GM21529 (cell line): ENCODE results near the gene HMOX1.
"Not testable (repeated sequence)": the region's sequence is repeated elsewhere in the genome, so short reads cannot be mapped to it uniquely, and the experiment has no call there.

Experiments used
- ATAC-seq: cut with Tn5 transposase; IDR thresholded peaks from one replicate; pipeline ENCODE4 v1.9.1; 2021; ENCODE audit not compliant: unreplicated experiment

Gene HMOX1

DNA sequence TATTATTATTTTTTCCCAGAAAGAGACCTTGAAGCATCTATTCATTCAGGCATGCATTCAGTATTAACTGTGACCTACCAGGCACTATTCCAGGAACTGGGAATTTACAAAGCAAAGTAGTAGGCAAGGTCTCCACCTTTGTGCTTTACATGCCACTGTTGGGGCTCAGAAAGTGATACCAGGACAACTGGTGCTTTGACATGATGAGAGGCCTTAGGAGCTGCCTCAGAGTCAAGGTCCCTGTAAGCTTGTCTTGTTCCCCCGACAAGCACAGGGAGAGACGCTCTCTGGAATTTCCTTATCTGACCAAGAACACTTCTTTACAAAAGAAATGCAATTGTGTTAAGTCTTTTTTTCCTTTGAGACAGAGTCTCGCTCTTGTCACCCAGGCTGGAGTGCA, 2.3 kb upstream of the HMOX1 start:
- no peak for ATAC-seq

GRCh38 chr22:35379146-35379993, 1.5 kb upstream of the HMOX1 start:
- ATAC-seq: no peak

- ATAC-seq: no peak
Observed at GRCh38 chr22:35380013-35380412, 883 bp upstream of the HMOX1 start.

GRCh38 chr22:35381424-35382009, 621 bp downstream of the HMOX1 start:
- no peak for ATAC-seq

GRCh38 chr22:35383679-35384071, 2.8 kb downstream of the HMOX1 start:
- ATAC-seq: no peak

DNA sequence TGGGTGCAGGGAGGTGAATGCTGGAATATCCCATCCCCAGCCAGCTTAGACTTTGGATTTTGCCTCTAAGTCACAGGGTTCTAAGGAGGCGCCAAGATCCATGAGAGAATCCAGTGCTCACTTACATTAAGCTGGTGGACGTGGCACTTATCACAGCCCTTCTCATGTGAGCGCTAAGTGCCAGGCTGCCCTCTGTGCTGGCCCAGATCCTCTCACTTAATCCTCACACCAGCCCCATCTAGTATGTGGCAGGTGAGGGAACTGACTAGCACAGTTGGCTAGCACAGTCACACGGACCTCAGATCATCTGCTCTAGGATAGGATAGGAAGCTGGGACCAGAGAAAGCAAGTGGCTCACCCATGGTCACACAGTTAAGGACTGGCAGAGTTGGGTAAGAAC, 3.6 kb downstream of the HMOX1 start:
- no peak for ATAC-seq

DNA sequence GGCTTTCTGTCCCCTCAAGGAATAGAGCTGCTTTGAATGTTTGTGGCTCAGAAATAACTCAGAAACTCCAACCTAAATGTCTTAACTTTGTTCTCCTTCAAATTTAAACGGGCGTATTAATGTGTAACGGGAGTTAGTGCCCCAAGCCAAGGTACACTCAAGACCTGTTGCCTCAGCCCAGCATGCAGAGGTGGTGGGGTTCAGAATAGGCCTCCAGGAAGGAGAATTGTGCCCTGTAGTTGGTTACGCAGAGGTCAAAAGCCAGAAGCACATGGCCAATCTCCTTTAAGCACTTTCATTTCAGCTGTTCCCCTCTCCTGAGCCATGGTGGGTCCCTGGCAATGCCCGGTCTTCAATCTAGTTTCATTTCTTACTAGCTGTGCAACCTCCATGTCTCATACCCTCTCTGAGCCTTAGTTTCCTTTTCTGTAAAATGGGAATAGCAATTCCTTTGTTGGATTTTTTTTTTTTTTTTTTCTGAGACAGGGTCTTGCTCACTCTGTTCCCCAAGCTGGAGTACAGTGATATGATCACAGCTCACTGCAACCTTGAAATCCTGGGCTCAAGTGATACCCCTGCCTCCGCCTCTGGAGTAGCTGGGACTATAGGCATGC, 4.2 kb downstream of the HMOX1 start:
- no peak for ATAC-seq

GRCh38 chr22:35386670-35387288, 5.9 kb downstream of the HMOX1 start:
- no peak for ATAC-seq

GRCh38 chr22:35390933-35391332, 10.0 kb downstream of the HMOX1 start:
- ATAC-seq: no peak

- no peak for ATAC-seq
Observed at GRCh38 chr22:35392357-35392756, 11.5 kb downstream of the HMOX1 start.

DNA sequence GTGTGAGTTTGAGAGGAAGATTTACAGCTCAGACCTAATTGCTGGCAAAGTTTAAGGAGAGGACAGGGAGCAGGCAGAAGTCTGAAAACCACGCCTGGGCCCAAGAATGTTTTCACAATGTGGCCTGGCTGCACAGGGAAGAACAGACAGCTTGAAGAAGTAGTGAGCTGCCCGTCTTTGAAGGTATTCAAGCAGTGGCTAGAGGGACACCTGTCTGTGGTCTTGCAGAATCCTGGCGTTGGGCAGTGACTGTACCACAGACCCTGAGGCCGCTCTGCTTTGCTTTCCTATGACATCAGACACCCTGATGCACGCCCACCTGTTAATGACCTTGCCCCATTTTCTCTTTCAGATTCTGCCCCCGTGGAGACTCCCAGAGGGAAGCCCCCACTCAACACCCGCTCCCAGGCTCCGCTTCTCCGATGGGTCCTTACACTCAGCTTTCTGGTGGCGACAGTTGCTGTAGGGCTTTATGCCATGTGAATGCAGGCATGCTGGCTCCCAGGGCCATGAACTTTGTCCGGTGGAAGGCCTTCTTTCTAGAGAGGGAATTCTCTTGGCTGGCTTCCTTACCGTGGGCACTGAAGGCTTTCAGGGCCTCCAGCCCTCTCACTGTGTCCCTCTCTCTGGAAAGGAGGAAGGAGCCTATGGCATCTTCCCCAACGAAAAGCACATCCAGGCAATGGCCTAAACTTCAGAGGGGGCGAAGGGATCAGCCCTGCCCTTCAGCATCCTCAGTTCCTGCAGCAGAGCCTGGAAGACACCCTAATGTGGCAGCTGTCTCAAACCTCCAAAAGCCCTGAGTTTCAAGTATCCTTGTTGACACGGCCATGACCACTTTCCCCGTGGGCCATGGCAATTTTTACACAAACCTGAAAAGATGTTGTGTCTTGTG, 12.5 kb downstream of the HMOX1 start:
- ATAC-seq: no peak

GRCh38 chr22:35394011-35394312, 13.1 kb downstream of the HMOX1 start:
- ATAC-seq: no peak

- ATAC-seq: no peak
Observed at GRCh38 chr22:35394810-35395563, 14.1 kb downstream of the HMOX1 start.

DNA sequence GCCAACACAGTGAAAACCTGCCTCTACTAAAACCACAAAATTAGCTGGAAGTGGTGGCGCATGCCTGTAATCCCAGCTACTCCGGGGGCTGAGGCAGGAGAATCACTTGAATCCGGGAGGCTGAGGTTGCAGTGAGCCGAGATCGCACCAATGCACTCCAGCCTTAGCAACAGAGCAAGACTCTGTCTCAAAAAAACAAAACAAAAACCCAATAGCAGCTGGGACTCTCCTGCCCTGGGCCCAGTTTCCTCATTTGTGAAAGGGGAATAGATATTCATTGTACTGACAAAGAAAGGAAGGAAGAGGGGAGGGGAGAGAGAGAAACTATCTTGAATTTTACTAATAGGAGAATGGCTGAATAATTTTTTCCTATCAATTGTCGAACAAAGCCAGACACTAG, 15.7 kb downstream of the HMOX1 start:
- not testable (repeated sequence) for ATAC-seq

GRCh38 chr22:35397095-35397904, 16.4 kb downstream of the HMOX1 start:
- ATAC-seq: no peak

DNA sequence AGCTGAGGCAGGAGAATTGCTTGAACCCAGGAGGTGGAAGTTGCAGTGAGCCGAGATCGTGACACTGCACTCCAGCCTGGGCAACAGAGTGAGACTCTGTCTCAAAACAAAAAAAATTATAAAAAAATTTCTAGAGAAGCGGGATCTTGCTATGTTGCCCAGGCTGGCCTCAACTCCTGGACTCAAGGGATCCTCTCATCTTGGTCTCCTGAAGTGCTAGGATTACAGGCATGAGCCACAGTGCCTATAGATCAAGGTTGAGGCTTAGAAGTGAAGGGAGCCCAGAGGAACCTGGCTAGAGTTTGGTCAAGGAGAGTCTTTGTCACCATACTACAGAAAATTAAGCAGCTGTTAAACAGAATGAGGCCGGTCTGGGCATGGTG, 17.7 kb downstream of the HMOX1 start:
- no peak for ATAC-seq

DNA sequence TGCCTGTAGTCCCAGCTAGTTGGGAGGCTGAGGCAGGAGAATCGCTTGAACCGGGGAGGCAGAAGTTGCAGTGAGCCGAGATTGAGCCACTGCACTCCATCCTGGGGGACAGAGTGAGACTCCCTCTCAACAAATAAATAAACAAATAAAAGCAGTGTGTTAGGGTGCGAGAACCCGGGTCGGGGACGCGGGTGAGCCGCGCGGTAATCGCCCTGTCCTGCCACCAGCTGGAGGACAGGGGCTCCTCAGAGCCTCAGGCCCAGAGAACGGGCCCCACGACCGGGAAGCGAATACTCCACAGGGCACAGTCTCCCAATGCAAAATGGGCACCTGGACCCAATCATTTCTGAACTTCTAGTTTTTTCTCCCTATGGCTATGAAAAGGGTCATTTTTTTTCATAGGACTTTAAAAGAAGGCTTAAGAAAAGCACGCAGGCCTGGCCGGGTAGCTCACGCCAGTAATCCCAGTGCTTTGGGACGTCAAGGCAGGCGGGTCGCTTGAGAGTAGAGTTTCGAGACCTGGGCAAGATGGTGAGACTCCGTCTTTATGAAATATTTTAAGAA, 18.3 kb downstream of the HMOX1 start:
- ATAC-seq: no peak

GRCh38 chr22:35399678-35400500, 19.0 kb downstream of the HMOX1 start, which contains the start of gene MCM5:
Gene MCM5 (plus strand): TSS chr22:35400140. CDS start chr22:35400439, 299 bp downstream.
- ATAC-seq: peak; percentile 93
